ENCODE data around the gene SUGCT.

The SUGCT gene

GRCh38 chr7:40733578-40733977 is 598.8 kb downstream of the SUGCT start:
- Histone ChIP-seq H3K27me3 (no peaks in the 10 kb centered on the region), H3K9ac (no peak overlapping the region), H3K36me3 (no peaks in the 10 kb centered on the region), H3K9me3 (no peaks in the 10 kb centered on the region), H3K4me3 (no peak overlapping the region), H4K20me1 (no peaks in the 10 kb centered on the region), H3K27ac (no peak overlapping the region), H3K4me1 (peaks cover 17% of the 10 kb centered on the region), H3K4me2 (peak overlapping the region; percentile 39)
- no peak for TF ChIP-seq Cebpa-rat (IDR thresholded peaks at IDR 0.05)

- no peak for TF ChIP-seq Cebpa-rat (IDR thresholded peaks at IDR 0.05)
- Histone ChIP-seq H3K9me3 (no peaks in the 10 kb centered on the region), H3K4me2 (no peak overlapping the region), H4K20me1 (no peaks in the 10 kb centered on the region), H3K4me3 (no peak overlapping the region), H3K27ac (no peak overlapping the region), H3K9ac (no peak overlapping the region), H3K4me1 (no peaks in the 10 kb centered on the region), H3K36me3 (no peaks in the 10 kb centered on the region), H3K27me3 (no peaks in the 10 kb centered on the region)
These were observed 604.5 kb downstream of the SUGCT start for GRCh38 chr7:40739257-40739656.

GRCh38 chr7:40742270-40742669 is 607.5 kb downstream of the SUGCT start:
- Histone ChIP-seq H3K9ac (no peak overlapping the region), H3K36me3 (no peaks in the 10 kb centered on the region), H3K27ac (no peak overlapping the region), H3K27me3 (no peaks in the 10 kb centered on the region), H3K9me3 (no peaks in the 10 kb centered on the region), H3K4me2 (no peak overlapping the region), H3K4me3 (no peak overlapping the region), H3K4me1 (no peaks in the 10 kb centered on the region), H4K20me1 (no peaks in the 10 kb centered on the region)
- no peak for TF ChIP-seq Cebpa-rat (IDR thresholded peaks at IDR 0.05)

- Histone ChIP-seq H3K4me1 (no peaks in the 10 kb centered on the region), H3K27ac (no peak overlapping the region), H3K9me3 (no peaks in the 10 kb centered on the region), H4K20me1 (no peaks in the 10 kb centered on the region), H3K4me3 (no peak overlapping the region), H3K27me3 (no peaks in the 10 kb centered on the region), H3K36me3 (no peaks in the 10 kb centered on the region), H3K4me2 (no peak overlapping the region), H3K9ac (no peak overlapping the region)
- TF ChIP-seq Cebpa-rat (IDR thresholded peaks at IDR 0.05): no peak
These were observed 612.2 kb downstream of the SUGCT start for GRCh38 chr7:40746841-40747556.

DNA sequence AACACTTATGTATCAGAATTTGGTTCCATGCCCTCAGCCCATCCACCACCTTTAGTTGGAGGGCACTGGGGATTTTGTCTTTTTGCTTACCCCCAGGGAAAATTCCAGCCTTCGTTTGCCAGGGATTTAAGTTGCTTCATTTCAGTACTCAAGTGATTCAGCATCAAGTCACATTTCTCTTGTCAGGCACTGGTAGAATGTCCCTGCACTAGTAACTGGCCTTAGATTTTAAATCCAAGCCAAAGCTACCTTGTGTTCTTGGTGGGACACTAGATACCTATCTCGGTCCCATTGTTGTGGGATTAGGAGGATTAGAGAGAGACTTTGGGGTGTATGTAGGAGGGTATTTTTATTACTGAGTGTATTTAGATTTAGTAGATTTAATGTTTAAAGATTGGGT is 613.1 kb downstream of the SUGCT start:
- TF ChIP-seq Cebpa-rat (IDR thresholded peaks at IDR 0.05): no peak
- H3K27ac ChIP-seq: no peak overlapping the region
- H3K27me3 ChIP-seq: no peaks in the 10 kb centered on the region
- H3K4me2 ChIP-seq: no peak overlapping the region
- H3K4me3 ChIP-seq: no peak overlapping the region
- no peaks in the 10 kb centered on the region for H3K36me3 ChIP-seq
- H3K4me1 ChIP-seq: no peaks in the 10 kb centered on the region
- H4K20me1 ChIP-seq: no peaks in the 10 kb centered on the region
- no peak overlapping the region for H3K9ac ChIP-seq
- no peaks in the 10 kb centered on the region for H3K9me3 ChIP-seq

- H3K27me3 ChIP-seq: no peaks in the 10 kb centered on the region
- H3K4me3 ChIP-seq: no peak overlapping the region
- H3K27ac ChIP-seq: no peak overlapping the region
- no peaks in the 10 kb centered on the region for H4K20me1 ChIP-seq
- no peak overlapping the region for H3K9ac ChIP-seq
- no peaks in the 10 kb centered on the region for H3K36me3 ChIP-seq
- H3K4me2 ChIP-seq: no peak overlapping the region
- H3K4me1 ChIP-seq: no peaks in the 10 kb centered on the region
- no peaks in the 10 kb centered on the region for H3K9me3 ChIP-seq
- no peak for TF ChIP-seq Cebpa-rat (IDR thresholded peaks at IDR 0.05)
These were observed 615.1 kb downstream of the SUGCT start for GRCh38 chr7:40749877-40750276.

DNA sequence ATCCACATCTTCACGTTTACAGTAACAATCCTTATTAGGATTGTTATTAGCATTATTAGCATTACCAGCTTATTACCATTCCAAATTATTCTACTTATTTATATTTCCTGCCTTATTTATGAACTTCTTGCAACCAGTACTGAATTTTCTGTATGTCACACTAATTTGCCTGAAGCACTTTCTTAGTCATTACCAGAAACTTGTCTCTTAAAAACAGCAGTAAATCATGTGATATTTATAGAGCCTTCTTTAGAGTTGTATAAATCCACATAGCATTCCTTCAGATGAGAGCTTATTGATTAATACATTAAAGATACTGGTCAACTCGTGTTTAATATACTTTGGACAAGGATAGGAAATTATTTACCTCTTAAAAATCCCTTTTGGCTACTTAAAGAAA is 618.6 kb downstream of the SUGCT start:
- TF ChIP-seq Cebpa-rat (IDR thresholded peaks at IDR 0.05): no peak
- no peaks in the 10 kb centered on the region for H3K27me3 ChIP-seq
- no peaks in the 10 kb centered on the region for H3K4me1 ChIP-seq
- H3K9me3 ChIP-seq: no peaks in the 10 kb centered on the region
- no peaks in the 10 kb centered on the region for H4K20me1 ChIP-seq
- H3K4me3 ChIP-seq: no peak overlapping the region
- no peak overlapping the region for H3K4me2 ChIP-seq
- no peak overlapping the region for H3K27ac ChIP-seq
- H3K9ac ChIP-seq: no peak overlapping the region
- no peaks in the 10 kb centered on the region for H3K36me3 ChIP-seq

DNA sequence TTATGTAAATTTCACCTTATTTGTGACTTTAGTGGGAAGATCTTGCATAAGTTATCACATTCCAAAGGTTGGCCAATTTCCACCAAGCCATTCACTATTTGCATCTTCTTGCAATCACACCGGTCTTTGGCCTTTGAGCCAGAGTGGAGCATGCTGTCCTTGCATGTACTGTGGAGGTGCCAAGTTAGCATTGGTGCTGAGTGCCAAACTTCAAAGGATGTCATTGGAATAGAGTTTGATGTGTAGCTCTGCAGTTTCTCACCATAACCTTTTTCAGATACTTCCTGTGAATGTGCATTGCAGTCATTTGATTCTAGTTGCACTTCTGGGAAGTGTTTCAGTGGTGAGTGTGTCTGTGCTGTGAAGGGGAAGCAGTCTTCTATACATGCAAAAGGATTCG is 620.6 kb downstream of the SUGCT start:
- TF ChIP-seq Cebpa-rat (IDR thresholded peaks at IDR 0.05): no peak
- H3K4me2 ChIP-seq: no peak overlapping the region
- H3K4me3 ChIP-seq: no peak overlapping the region

GRCh38 chr7:40757109-40757508 is 622.3 kb downstream of the SUGCT start:
- Histone ChIP-seq H3K4me1 (no peaks in the 10 kb centered on the region), H3K36me3 (no peaks in the 10 kb centered on the region), H3K27ac (no peak overlapping the region), H3K27me3 (no peaks in the 10 kb centered on the region), H3K9me3 (no peaks in the 10 kb centered on the region), H4K20me1 (no peaks in the 10 kb centered on the region), H3K4me3 (no peak overlapping the region), H3K4me2 (no peak overlapping the region), H3K9ac (no peak overlapping the region)
- TF ChIP-seq Cebpa-rat (IDR thresholded peaks at IDR 0.05): no peak

More for the DNA sequence above, 620.6 kb downstream of the SUGCT start:
- no peaks in the 10 kb centered on the region for H3K9me3 ChIP-seq
- H3K9ac ChIP-seq: no peak overlapping the region
- H3K27me3 ChIP-seq: no peaks in the 10 kb centered on the region
- H4K20me1 ChIP-seq: no peaks in the 10 kb centered on the region
- H3K36me3 ChIP-seq: no peaks in the 10 kb centered on the region
- no peaks in the 10 kb centered on the region for H3K4me1 ChIP-seq
- no peak overlapping the region for H3K27ac ChIP-seq

DNA sequence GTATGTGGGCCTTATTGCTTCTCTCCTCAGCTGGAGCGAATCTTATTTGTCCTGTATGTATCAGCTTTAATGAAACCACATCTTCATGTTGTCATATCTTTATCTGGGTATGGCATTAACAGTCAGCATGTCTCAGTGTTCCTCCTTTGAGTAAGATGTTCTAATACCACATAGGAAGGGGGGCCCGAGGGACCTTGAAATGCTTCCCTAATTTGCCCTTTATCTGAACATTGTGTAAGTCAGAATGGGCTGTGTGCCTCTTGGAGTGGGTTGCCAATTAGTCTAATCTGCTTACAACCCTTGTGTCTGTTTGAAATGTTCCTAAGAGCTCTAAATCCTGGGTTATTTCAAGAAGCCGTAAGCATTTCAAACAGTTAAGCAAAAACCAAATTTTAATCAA is 623.8 kb downstream of the SUGCT start:
- no peak overlapping the region for H3K4me2 ChIP-seq
- no peaks in the 10 kb centered on the region for H4K20me1 ChIP-seq
- no peaks in the 10 kb centered on the region for H3K36me3 ChIP-seq
- H3K9me3 ChIP-seq: no peaks in the 10 kb centered on the region
- H3K9ac ChIP-seq: no peak overlapping the region
- H3K27ac ChIP-seq: no peak overlapping the region
- H3K27me3 ChIP-seq: no peaks in the 10 kb centered on the region
- no peak for TF ChIP-seq Cebpa-rat (IDR thresholded peaks at IDR 0.05)
- H3K4me3 ChIP-seq: no peak overlapping the region
- no peaks in the 10 kb centered on the region for H3K4me1 ChIP-seq
